Activated T-cell treated with anti-CD3 and anti-CD28 coated beads, Interleukin-2, amount 50 U/mL, for 1 hour (primary cell): Measurements from ENCODE around the gene CCSER1.
"Not testable (repeated sequence)": the region's sequence is repeated elsewhere in the genome, so short reads cannot be mapped to it uniquely, and the experiment has no call there.

Experiments
- DNase-seq: peaks from one replicate; pipeline ENCODE4 v3.0.0-alpha.2; 2020

The CCSER1 gene

GRCh38 chr4:91092398-91092980, 965.3 kb downstream of the CCSER1 start:
- no peak for DNase-seq

DNA sequence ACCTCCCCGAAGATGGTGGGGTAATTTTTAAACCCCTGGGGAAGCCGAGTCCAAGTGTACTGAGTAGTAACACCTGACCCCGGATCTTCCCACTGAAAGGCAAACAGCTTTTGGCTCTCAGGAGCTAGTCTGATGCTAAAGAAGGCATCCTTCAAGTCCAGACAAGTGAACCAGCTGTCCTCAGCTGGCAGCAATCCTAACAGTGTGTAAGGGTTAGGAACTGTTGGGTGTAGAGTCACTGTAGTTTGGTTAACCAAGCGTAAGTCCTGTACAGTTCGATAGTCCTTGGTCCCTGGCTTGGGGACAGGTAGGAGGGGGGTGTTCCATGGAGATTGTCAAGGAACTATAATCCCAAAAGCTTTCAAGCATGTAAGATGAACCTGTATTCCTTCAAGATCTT, 967.0 kb downstream of the CCSER1 start:
- DNase-seq: not testable (repeated sequence)

DNA sequence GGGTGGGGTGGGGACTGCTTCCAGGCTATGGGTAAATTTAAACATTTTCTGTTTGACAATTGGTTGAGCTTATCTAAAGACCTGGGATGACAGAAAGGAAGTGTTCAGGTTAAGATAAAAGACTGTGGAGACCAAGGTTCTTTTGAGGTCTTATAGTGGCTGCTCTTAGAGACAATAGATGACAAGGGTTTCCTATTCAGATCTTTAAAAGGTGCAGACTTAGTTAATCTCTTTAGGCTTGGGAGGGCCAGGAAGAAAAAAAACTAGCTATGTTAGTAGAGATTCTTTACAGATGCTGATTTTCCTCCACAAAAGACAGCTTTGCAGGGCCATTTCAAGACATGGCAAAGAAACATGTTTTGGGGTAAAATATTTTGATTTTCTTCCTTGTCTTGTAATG, 972.5 kb downstream of the CCSER1 start:
- no peak for DNase-seq

GRCh38 chr4:91108751-91109150, 981.6 kb downstream of the CCSER1 start:
- no peak for DNase-seq

DNA sequence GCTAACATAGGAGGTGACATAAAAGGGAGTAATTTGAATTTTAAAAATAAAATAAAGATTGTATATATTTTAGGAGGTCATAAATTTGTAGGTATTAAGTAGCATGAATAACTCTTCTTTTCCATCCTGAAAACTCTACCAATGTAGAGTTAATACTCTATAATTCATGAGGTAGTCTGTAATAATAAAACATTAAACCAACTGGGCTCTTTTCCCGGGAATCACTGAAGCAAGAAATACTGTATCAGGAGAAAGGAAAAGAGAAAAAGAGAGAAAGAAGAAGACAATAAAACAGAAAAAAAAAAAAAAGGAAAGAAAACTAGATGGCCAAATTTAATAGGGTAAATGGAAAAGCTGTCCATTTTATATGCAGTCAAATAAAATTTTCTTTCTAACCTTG, 984.4 kb downstream of the CCSER1 start:
- no peak for DNase-seq

GRCh38 chr4:91113130-91113706, 986.0 kb downstream of the CCSER1 start:
- no peak for DNase-seq

GRCh38 chr4:91114386-91114785, 987.2 kb downstream of the CCSER1 start:
- no peak for DNase-seq

- DNase-seq: no peak
Measured at GRCh38 chr4:91116861-91117260, 989.7 kb downstream of the CCSER1 start.

GRCh38 chr4:91118597-91118996, 991.4 kb downstream of the CCSER1 start:
- no peak for DNase-seq

DNA sequence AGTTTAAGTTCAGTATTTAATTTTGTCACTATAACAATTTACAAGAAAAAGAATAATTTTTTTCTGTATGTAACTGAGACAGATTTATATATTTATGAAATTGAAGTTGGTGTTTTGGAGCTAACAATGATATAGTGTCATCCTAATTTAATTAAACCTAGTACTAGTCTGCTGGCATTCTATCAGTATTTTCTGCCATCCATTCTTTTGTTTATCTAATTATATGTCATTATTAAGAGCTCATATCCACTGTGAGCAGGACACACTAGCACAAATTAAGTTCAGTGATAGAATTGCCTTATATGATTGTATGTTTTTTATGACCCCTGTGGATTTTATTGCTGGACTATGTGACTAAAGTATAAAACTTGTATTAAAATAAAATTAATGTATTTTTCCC, 996.5 kb downstream of the CCSER1 start:
- no peak for DNase-seq

DNA sequence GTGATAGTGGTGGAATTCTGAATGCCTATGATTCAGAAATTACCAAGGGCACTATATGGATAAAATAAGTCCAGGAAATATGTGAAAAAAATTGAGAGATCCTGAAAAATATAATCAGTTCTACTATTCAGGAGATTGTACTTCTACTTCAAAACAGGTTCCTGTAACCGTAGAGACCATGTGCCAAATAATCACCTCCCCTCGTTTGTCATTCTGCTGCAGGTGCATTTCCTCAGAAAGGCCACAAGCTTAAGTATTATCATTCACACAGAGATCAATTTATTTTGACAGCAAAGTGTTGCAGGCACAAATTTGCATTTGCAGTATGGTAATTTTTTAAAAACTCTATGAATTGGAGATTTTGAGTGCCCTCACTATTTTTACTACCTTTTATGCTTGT, 1000.0 kb downstream of the CCSER1 start:
- no peak for DNase-seq

DNA sequence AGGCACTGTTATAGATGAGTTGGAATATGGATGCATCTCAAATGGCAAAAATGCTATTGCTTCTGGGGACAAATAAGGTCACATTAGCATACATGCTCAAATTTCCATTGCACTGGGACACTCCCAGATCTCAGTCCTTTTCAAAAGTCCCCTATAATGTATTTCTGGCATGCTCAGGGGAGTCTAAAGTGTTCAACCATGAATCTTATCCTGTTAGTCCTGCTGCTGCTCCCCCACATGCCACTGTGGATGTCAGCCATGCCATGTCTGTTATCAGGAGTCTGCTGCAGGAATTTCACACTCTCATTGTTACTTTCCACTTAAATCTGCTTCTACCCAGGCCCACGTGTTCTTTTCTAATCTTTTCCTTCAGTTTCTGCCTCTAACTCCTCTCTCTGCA, 1000.6 kb downstream of the CCSER1 start:
- no peak for DNase-seq

- no peak for DNase-seq
Measured at GRCh38 chr4:91128519-91128918, 1001.3 kb downstream of the CCSER1 start.

DNA sequence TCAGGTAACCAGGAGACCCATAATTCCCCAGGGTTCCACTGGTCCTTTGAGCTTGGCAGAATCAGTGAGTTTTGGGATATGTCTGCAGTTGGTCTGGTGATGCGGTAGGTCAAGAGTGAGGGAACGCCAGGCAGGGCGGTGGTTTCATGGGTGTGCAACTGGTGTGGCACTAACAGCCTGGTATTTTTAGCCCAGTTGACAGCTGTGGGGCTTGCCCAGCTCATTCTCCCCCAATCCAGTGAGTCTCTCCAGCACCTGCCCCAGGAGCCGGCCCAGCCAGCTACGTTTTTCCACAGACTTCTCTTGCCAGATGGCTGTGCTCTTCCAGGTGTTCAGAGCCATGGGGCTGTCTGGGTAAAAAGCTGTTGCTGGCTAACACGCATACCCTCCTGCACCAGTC, 1019.9 kb downstream of the CCSER1 start:
- DNase-seq: no peak

DNA sequence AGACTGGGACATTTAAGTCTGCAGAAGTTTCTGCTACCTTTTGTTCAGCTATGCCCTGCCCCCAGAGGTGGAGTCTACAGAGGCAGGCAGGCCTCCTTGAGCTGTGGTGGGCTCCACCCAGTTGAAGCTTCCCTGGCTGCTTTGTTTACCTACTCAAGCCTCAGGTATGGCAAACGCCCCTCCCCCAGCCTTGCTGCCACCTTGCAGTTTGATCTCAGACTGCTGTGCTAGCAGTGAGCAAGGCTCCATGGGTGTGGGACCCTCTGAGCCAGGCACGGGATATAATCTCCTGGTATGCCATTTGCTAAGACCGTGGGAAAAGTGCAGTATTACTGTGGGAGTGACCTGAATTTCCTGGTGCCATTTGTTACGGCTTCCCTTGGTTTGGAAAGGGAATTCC, 1026.8 kb downstream of the CCSER1 start:
- DNase-seq: not testable (repeated sequence)

- not testable (repeated sequence) for DNase-seq
Measured at GRCh38 chr4:91167864-91168653, 1040.9 kb downstream of the CCSER1 start.

GRCh38 chr4:91170768-91171167, 1043.6 kb downstream of the CCSER1 start:
- no peak for DNase-seq

GRCh38 chr4:91171217-91171616, 1044.0 kb downstream of the CCSER1 start:
- DNase-seq: no peak

DNA sequence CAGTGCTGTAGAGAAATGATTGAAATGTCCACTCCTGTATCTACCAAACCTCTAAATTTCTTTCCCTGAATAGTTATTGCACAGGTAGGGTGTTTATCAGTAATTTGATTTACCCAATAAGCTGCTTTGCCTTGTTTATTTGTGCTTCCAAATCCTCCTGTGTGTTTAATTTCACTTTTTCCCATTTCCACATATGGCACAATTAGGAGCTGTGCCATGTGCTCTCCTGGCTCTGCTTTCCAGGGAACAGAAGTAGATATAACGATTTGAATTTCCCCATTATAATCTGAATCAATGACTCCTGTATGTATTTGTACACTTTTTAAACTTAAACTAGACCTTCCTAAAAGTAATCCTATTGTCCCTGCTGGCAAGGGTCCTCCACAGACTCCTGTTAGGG, 1057.9 kb downstream of the CCSER1 start:
- DNase-seq: not testable (repeated sequence)

DNA sequence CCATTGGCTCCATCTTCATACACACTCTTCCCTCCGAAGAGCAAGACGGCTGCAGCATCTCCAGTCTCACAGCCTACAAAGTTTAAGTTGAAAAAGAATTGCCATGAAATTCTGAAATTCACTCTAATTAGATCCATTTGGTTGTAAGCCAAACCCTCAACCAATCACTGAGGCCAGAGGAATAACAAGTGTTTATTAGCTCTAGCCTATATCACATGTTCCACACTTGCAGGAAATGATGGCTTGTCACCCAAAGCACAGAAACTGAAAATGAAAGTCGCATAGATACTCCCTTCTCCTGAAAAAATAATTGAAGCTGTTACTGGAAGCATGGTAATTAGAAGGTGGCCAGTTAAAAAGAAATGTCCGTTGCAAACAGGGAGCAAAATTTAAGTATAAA, 1071.8 kb downstream of the CCSER1 start:
- DNase-seq: no peak

DNA sequence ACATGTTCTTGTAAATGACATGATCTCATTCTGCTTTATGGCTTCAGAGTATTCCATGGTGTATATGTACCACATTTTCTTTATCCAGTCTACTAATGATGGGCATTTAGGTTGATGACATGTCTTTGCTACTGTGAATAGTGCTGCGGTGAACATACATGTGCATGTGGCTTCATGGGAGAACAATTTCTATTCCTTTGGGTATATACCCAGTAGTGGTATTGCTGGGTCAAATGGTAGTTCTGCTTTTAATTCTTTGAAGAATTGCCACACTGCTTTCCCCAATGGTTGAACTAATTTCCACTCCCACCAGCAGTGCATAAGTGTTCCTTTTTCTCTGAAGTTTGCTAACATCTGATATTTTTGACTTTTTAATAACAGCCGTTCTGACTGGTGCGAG, 1080.3 kb downstream of the CCSER1 start:
- DNase-seq: no peak

- DNase-seq: no peak
Measured at GRCh38 chr4:91212211-91212610, 1085.0 kb downstream of the CCSER1 start.

- not testable (repeated sequence) for DNase-seq
Measured at GRCh38 chr4:91217831-91218403, 1090.7 kb downstream of the CCSER1 start.

DNA sequence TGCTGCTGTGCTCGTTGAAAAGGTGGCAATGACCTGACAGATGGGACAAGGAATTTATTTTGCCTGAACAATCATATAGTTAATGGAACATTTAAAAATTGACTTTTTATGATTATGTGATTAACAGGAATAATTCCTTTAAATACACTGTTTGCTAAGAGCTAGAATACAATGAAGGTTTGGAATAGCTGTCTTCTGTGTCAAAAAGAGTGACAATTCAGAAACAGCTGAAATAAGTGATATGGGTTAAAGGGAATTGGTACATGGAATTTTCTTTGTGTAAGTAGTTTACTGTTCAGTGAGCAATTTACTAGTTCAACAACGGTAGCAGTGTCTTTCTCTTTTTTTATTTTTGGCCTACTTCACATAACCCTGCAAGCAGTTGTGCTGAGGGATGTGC, 1093.1 kb downstream of the CCSER1 start:
- DNase-seq: no peak
